Mammary epithelial cell (primary cell): ENCODE data around the gene RAB11A.

ENCODE experiments used
- CTCF ChIP-seq, 2 donors: IDR thresholded peaks in 1 of 2; conservative IDR thresholded peaks in 1 of 2; 2 replicates each; pipeline ENCODE4 v1.5.1; 2011 to 2012; ENCODE audit warnings: inconsistent platforms in 2 of 2, low read length in 2 of 2, mild to moderate bottlenecking in 2 of 2, control low read depth in 1 of 2, low read depth in 1 of 2; ENCODE audit not compliant: insufficient read depth in 1 of 2; ENCODE audit errors: extremely low read depth in 1 of 2
- EZH2 ChIP-seq: IDR thresholded peaks from 2 replicates; pipeline ENCODE4 v1.6.1; 2012; ENCODE audit warnings: low read length, inconsistent platforms, borderline replicate concordance

GRCh38 chr15:65907661-65908060 is 38.4 kb downstream of the RAB11A start:
- TF ChIP-seq CTCF (conservative IDR thresholded peaks at IDR 0.05 in 1 of 2, IDR thresholded peaks at IDR 0.05 in 1 of 2; ENCODE audit: extremely low read depth in 1 of 2, insufficient read depth in 1 of 2, low read depth in 1 of 2, low read length in 2 of 2) (no peak), EZH2 (no peak)
